Mesendoderm (in vitro differentiated cells): ENCODE results near the gene PLSCR1.
"Not testable (repeated sequence)": the region's sequence is repeated elsewhere in the genome, so short reads cannot be mapped to it uniquely, and the experiment has no call there.

Experiments used
- DNase-seq: peaks from one replicate; pipeline ENCODE4 v3.0.0; 2013
- H2AK5ac ChIP-seq: 2 replicates; pipeline ENCODE4 v1.6.1; 2013; ENCODE audit warnings: low read length, inconsistent platforms
- H2BK120ac ChIP-seq: 2 replicates; pipeline ENCODE4 v1.6.1; 2013; ENCODE audit warnings: low read depth, mild to moderate bottlenecking, low read length, moderate library complexity, mixed read lengths
- H2BK15ac ChIP-seq: replicated peaks from 2 replicates; pipeline ENCODE4 v1.6.1; 2013; ENCODE audit warnings: low read depth, mild to moderate bottlenecking, moderate library complexity
- H2BK5ac ChIP-seq: 2 replicates; pipeline ENCODE4 v1.6.1; 2013; ENCODE audit warnings: low read length, inconsistent platforms
- H3K18ac ChIP-seq: 2 replicates; pipeline ENCODE4 v1.6.1; 2013; ENCODE audit warnings: mild to moderate bottlenecking, low read length, mixed read lengths
- H3K23ac ChIP-seq: one replicate; pipeline ENCODE4 v1.6.1; 2013; ENCODE audit warnings: low read length
- H3K27ac ChIP-seq: 2 replicates; pipeline ENCODE4 v1.5.1; 2013; ENCODE audit warnings: low read depth, mild to moderate bottlenecking, inconsistent platforms, low read length, moderate library complexity
- H3K27me3 ChIP-seq: 2 replicates; pipeline ENCODE4 v1.6.1; 2013; ENCODE audit warnings: low read length, control low read depth, mild to moderate bottlenecking, inconsistent platforms; ENCODE audit not compliant: insufficient read depth, poor library complexity
- H3K36me3 ChIP-seq: 2 replicates; pipeline ENCODE4 v1.6.1; 2013; ENCODE audit warnings: low read length, inconsistent platforms; ENCODE audit not compliant: control insufficient read depth, insufficient read depth
- H3K4ac ChIP-seq: one replicate; pipeline ENCODE4 v1.6.1; 2013; ENCODE audit warnings: low read depth, mild to moderate bottlenecking, low read length, moderate library complexity
- H3K4me1 ChIP-seq: 2 replicates; pipeline ENCODE4 v1.6.1; 2013; ENCODE audit warnings: low read depth, low read length, inconsistent platforms; ENCODE audit not compliant: control insufficient read depth
- H3K4me2 ChIP-seq: 2 replicates; pipeline ENCODE4 v1.6.1; 2013; ENCODE audit warnings: low read length
- H3K4me3 ChIP-seq: 2 replicates; pipeline ENCODE4 v1.5.1; 2013; ENCODE audit warnings: mild to moderate bottlenecking, low read length
- H3K56ac ChIP-seq: one replicate; pipeline ENCODE4 v1.6.1; 2013; ENCODE audit warnings: low read length
- H3K79me1 ChIP-seq: 2 replicates; pipeline ENCODE4 v1.6.1; 2013; ENCODE audit warnings: low read length, inconsistent platforms
- H3K79me2 ChIP-seq: 2 replicates; pipeline ENCODE4 v1.6.1; 2013; ENCODE audit warnings: mild to moderate bottlenecking, low read length; ENCODE audit not compliant: control insufficient read depth, insufficient read depth
- H3K9ac ChIP-seq: 2 replicates; pipeline ENCODE4 v1.6.1; 2013; ENCODE audit warnings: low read length, inconsistent platforms
- H4K5ac ChIP-seq: one replicate; pipeline ENCODE4 v1.6.1; 2013; ENCODE audit warnings: low read length
- H4K8ac ChIP-seq: one replicate; pipeline ENCODE4 v1.6.1; 2013; ENCODE audit warnings: low read depth, mild to moderate bottlenecking, control low read depth, low read length, moderate library complexity
- WGBS: extraction: QIAGEN DNeasy Blood & Tissue Kit; methylation state at CpG from one replicate; pipeline ENCODE4 v1.1.7; 2013; ENCODE audit warnings: low lambda C conversion rate, missing lambda C conversion rate; ENCODE audit not compliant: insufficient coverage; ENCODE audit errors: extremely low coverage; 5-methylcytosine and 5-hydroxymethylcytosine counted together

Gene PLSCR1

GRCh38 chr3:146476094-146476740 lies 68.2 kb downstream of the PLSCR1 start:
- no CpG with 5 or more reads among the region's 6 CpGs for WGBS
- Histone ChIP-seq H2BK120ac (no peak overlapping the region), H3K27ac (no peak overlapping the region)

GRCh38 chr3:146474976-146475375 lies 69.4 kb downstream of the PLSCR1 start:
- not testable (repeated sequence) for H2AK5ac ChIP-seq, H4K8ac ChIP-seq, H3K56ac ChIP-seq, H3K4me2 ChIP-seq, H3K27me3 ChIP-seq, H3K36me3 ChIP-seq, H2BK120ac ChIP-seq, H3K27ac ChIP-seq, DNase-seq, H3K23ac ChIP-seq, H3K4me3 ChIP-seq, H3K4ac ChIP-seq, H2BK15ac ChIP-seq, H4K5ac ChIP-seq, H3K4me1 ChIP-seq, H3K9ac ChIP-seq, H3K79me1 ChIP-seq, H3K18ac ChIP-seq, H2BK5ac ChIP-seq, H3K79me2 ChIP-seq
- no CpG with 5 or more reads among the region's 2 CpGs for WGBS

More at GRCh38 chr3:146476094-146476740, 68.2 kb downstream of the PLSCR1 start:
- Histone ChIP-seq H3K4me1 (no peaks in the 10 kb centered on the region), H3K18ac (no peak overlapping the region), H3K56ac (no peak overlapping the region), H3K23ac (no peak overlapping the region), H2BK15ac (no peak overlapping the region), H3K79me2 (no peaks in the 10 kb centered on the region), H3K79me1 (no peaks in the 10 kb centered on the region), H2AK5ac (no peak overlapping the region), H3K4me3 (no peak overlapping the region), H4K8ac (no peak overlapping the region), H3K9ac (no peak overlapping the region), H3K27me3 (no peaks in the 10 kb centered on the region), H4K5ac (no peak overlapping the region), H3K36me3 (no peaks in the 10 kb centered on the region), H3K4me2 (no peak overlapping the region), H3K4ac (no peak overlapping the region), H2BK5ac (no peak overlapping the region)
- no peak for DNase-seq

GRCh38 chr3:146473726-146474125 lies 70.7 kb downstream of the PLSCR1 start:
- H3K23ac ChIP-seq = no peak overlapping the region
- no CpG with 5 or more reads among the region's 2 CpGs for WGBS
- H2BK120ac ChIP-seq = no peak overlapping the region
- H3K79me2 ChIP-seq = no peaks in the 10 kb centered on the region
- H2AK5ac ChIP-seq = no peak overlapping the region
- no peak overlapping the region for H4K8ac ChIP-seq
- H3K4me1 ChIP-seq = no peaks in the 10 kb centered on the region
- H3K27me3 ChIP-seq = no peaks in the 10 kb centered on the region
- no peak overlapping the region for H3K27ac ChIP-seq
- H3K4ac ChIP-seq = no peak overlapping the region
- H3K36me3 ChIP-seq = no peaks in the 10 kb centered on the region
- H3K4me2 ChIP-seq = no peak overlapping the region
- H3K4me3 ChIP-seq = no peak overlapping the region
- no peak for DNase-seq
- no peak overlapping the region for H3K56ac ChIP-seq
- no peak overlapping the region for H3K18ac ChIP-seq
- H3K79me1 ChIP-seq = no peaks in the 10 kb centered on the region
- no peak overlapping the region for H4K5ac ChIP-seq
- H2BK5ac ChIP-seq = no peak overlapping the region
- H2BK15ac ChIP-seq = no peak overlapping the region
- H3K9ac ChIP-seq = no peak overlapping the region

- Histone ChIP-seq H3K4me2 (no peak overlapping the region), H4K8ac (no peak overlapping the region), H3K23ac (no peak overlapping the region), H3K56ac (no peak overlapping the region), H3K18ac (no peak overlapping the region), H3K4me3 (no peak overlapping the region), H2BK5ac (no peak overlapping the region), H2BK120ac (no peak overlapping the region), H3K9ac (no peak overlapping the region), H3K36me3 (no peaks in the 10 kb centered on the region), H3K27me3 (no peaks in the 10 kb centered on the region), H3K27ac (no peak overlapping the region), H2AK5ac (no peak overlapping the region), H3K4me1 (no peaks in the 10 kb centered on the region), H4K5ac (no peak overlapping the region), H3K79me1 (no peaks in the 10 kb centered on the region), H2BK15ac (peak overlapping the region; percentile 60), H3K4ac (no peak overlapping the region), H3K79me2 (no peaks in the 10 kb centered on the region)
- DNase-seq = no peak
- no CpG with 5 or more reads among the region's 1 CpG for WGBS
Measured at GRCh38 chr3:146472611-146473010, 71.8 kb downstream of the PLSCR1 start.

GRCh38 chr3:146471012-146471411 lies 73.4 kb downstream of the PLSCR1 start:
- Histone ChIP-seq H3K18ac (no peak overlapping the region), H3K36me3 (no peaks in the 10 kb centered on the region), H3K27me3 (no peaks in the 10 kb centered on the region), H2BK5ac (no peak overlapping the region), H3K56ac (no peak overlapping the region), H2BK15ac (no peak overlapping the region), H3K4me1 (no peaks in the 10 kb centered on the region), H3K4ac (no peak overlapping the region), H4K5ac (no peak overlapping the region), H2AK5ac (no peak overlapping the region), H3K4me3 (no peak overlapping the region), H3K4me2 (no peak overlapping the region), H3K23ac (no peak overlapping the region), H2BK120ac (no peak overlapping the region), H3K79me2 (no peaks in the 10 kb centered on the region), H3K9ac (no peak overlapping the region), H3K27ac (no peak overlapping the region), H3K79me1 (no peaks in the 10 kb centered on the region), H4K8ac (no peak overlapping the region)
- 100% methylated on average over 1 of the region's 1 CpG for WGBS
- DNase-seq = no peak

- Histone ChIP-seq H3K27ac (no peak overlapping the region), H3K27me3 (no peaks in the 10 kb centered on the region), H3K79me2 (no peaks in the 10 kb centered on the region), H3K18ac (no peak overlapping the region), H2BK15ac (no peak overlapping the region), H3K4me1 (no peaks in the 10 kb centered on the region), H3K36me3 (no peaks in the 10 kb centered on the region), H3K9ac (no peak overlapping the region), H3K56ac (no peak overlapping the region), H2BK120ac (no peak overlapping the region), H3K23ac (no peak overlapping the region), H3K4ac (no peak overlapping the region), H4K8ac (no peak overlapping the region), H3K79me1 (no peaks in the 10 kb centered on the region), H3K4me3 (no peak overlapping the region), H2BK5ac (no peak overlapping the region), H4K5ac (no peak overlapping the region), H2AK5ac (no peak overlapping the region), H3K4me2 (no peak overlapping the region)
- DNase-seq = no peak
- WGBS = 100% methylated on average over 2 of the region's 9 CpGs
Measured at GRCh38 chr3:146470425-146470990, 73.9 kb downstream of the PLSCR1 start.
